HUDEP-2 (cell line): ENCODE results near the gene PGA4.
"Not testable (repeated sequence)": the region's sequence is repeated elsewhere in the genome, so short reads cannot be mapped to it uniquely, and the experiment has no call there.

ENCODE experiments used
- DNase-seq, 76 experiments: peaks; one replicate each; lab custom pipeline; 2025; ENCODE audit not compliant: unreplicated experiment in 76 of 76; lab: John Stamatoyannopoulos, UW

The PGA4 gene

GRCh38 chr11:61222047-61222446, at the start of gene PGA4:
TSS of gene PGA4 (plus strand) at chr11:61222347. CDS start at chr11:61222401, 54 bp downstream.
- DNase-seq, result not testable (repeated sequence)

- no peak for DNase-seq
Observed at GRCh38 chr11:61172356-61172755, 49.8 kb upstream of the PGA4 start.

- DNase-seq, result no peak
Observed at GRCh38 chr11:61172888-61173287, 49.3 kb upstream of the PGA4 start.

- DNase-seq, result peak in 6 of 76 experiments; percentile 7 to 24 (median 20)
Observed at GRCh38 chr11:61173456-61173855, 48.7 kb upstream of the PGA4 start.

GRCh38 chr11:61174273-61174672, 47.9 kb upstream of the PGA4 start:
- DNase-seq, result peak in 70 of 76 experiments; percentile 7 to 87 (median 62)

- no peak for DNase-seq
Observed at GRCh38 chr11:61174949-61175348, 47.2 kb upstream of the PGA4 start.

- no peak for DNase-seq
Observed at GRCh38 chr11:61176446-61176845, 45.7 kb upstream of the PGA4 start.

GRCh38 chr11:61180205-61180604, 41.9 kb upstream of the PGA4 start:
- DNase-seq, result not testable (repeated sequence)

- no peak for DNase-seq
Observed at GRCh38 chr11:61181489-61181888, 40.7 kb upstream of the PGA4 start.

- DNase-seq, result no peak
Observed at GRCh38 chr11:61183645-61184044, 38.5 kb upstream of the PGA4 start.

GRCh38 chr11:61186504-61186903, 35.6 kb upstream of the PGA4 start:
- no peak for DNase-seq

GRCh38 chr11:61187505-61188130, 34.5 kb upstream of the PGA4 start:
- DNase-seq, result peak in 65 of 76 experiments; percentile 8 to 78 (median 50)

- no peak for DNase-seq
Observed at GRCh38 chr11:61189933-61190332, 32.2 kb upstream of the PGA4 start.

- DNase-seq, result no peak
Observed at GRCh38 chr11:61193596-61193995, 28.6 kb upstream of the PGA4 start.

GRCh38 chr11:61194169-61194671, 27.9 kb upstream of the PGA4 start:
- no peak for DNase-seq

- DNase-seq, result no peak
Observed at GRCh38 chr11:61194981-61195695, 27.0 kb upstream of the PGA4 start.

GRCh38 chr11:61195719-61196118, 26.4 kb upstream of the PGA4 start:
- DNase-seq, result no peak

GRCh38 chr11:61198361-61198760, 23.8 kb upstream of the PGA4 start:
- no peak for DNase-seq

- DNase-seq, result no peak
Observed at GRCh38 chr11:61198948-61199523, 23.1 kb upstream of the PGA4 start.

- DNase-seq, result no peak
Observed at GRCh38 chr11:61201476-61201875, 20.7 kb upstream of the PGA4 start.

GRCh38 chr11:61202950-61203746, 19.0 kb upstream of the PGA4 start, which contains the start of gene PGA3:
TSS of gene PGA3 (plus strand) at chr11:61203515. CDS start at chr11:61203565, 50 bp downstream.
- peak in 1 of 76 experiments; percentile 4 for DNase-seq
